GM12865 (cell line): ENCODE results near the gene SLC35E1.
A peak's percentile ranks its signal among the peaks of the same experiment; 100 is the strongest.

Experiments
- DNase-seq: peaks from one replicate; pipeline ENCODE4 v3.0.0; 2010; ENCODE audit warnings: low read depth
- H3K4me3 ChIP-seq: 2 replicates; pipeline ENCODE4 v1.5.1; 2011; ENCODE audit warnings: mild to moderate bottlenecking, low read depth, low read length, control low read depth
- CTCF ChIP-seq: IDR thresholded peaks from 2 replicates; pipeline ENCODE4 v1.5.1; 2011; ENCODE audit warnings: low read length, control low read depth, low read depth, inconsistent platforms; ENCODE audit not compliant: insufficient read depth; ENCODE audit errors: missing control alignments

Gene SLC35E1

DNA sequence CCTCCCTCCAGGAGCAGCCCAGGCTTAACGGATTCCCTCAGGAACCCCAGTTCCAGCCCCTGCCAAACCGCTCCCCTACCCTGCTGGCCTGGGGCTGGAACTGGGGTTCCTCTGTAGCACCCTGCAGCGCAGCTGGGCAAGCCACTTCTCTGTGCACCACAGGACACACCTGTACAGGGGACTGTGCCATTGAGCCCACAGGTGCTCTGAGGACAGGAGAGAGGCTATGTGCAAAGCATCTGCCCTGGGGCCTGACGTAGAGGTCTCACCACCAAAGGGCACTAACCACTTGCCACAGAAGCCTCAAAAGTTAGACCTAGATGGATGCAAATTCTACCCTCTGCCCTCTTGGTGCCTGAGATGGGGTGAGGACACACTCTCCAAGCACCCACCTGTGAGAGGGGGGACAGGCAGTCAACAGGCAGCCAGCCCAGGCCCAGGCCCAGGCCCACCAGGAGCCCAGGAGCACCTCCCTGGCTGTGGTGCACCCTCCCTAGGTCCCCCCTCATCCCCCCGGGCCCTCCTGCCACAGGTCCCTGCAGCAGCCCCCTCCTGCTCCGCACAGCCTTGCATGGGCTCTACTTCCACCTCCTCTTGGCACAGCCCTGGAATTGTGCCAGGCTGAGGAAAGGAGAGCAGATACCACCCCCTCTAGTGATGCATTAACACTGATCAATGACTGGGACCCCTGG is 27.6 kb upstream of the SLC35E1 start:
- no peak overlapping the region for H3K4me3 ChIP-seq
- no peak for DNase-seq
- TF ChIP-seq CTCF: no peak

DNA sequence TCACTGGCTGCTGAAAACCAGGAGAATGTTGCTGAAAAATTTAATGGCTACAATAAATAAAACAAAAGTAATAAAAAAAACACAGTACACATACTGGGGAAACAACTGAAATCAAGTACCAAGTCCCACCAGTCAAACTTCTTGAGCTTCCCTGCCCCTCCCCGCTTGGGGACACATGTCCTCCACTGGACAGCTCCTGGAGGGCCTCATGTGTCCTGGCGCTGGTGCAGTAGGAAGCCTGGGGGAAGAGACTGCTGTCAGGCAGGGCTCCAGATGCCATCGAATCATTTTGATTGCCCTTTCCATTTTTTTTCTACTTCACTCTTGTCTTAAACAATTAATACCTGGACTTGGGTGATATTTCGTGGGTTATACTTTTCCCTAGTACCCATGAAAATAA is 26.6 kb upstream of the SLC35E1 start:
- TF ChIP-seq CTCF: no peak
- no peak overlapping the region for H3K4me3 ChIP-seq

DNA sequence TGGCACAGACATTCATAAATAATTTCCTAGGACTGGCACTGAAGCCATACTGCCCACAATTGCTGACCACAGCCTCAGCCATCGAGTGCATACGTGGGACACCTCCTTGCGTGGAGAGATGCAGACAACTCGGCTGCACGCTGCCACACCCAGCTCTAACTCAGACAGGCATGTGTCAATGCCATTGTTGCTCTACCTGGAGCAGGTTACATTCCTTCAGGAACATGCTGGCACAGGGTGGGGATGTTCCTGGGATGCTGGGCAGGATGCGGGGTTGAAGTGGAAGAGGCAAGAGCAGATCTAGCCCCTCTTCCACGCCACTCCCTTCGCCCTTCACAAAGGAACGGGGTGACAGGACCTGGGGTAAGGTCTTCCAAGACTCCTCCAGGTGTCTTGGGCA is 24.2 kb upstream of the SLC35E1 start:
- DNase-seq: no peak
- TF ChIP-seq CTCF: no peak
- H3K4me3 ChIP-seq: no peak overlapping the region

More for the DNA sequence above, 26.6 kb upstream of the SLC35E1 start:
- DNase-seq: no peak

- peak overlapping the region; percentile 27 for H3K4me3 ChIP-seq
- TF ChIP-seq CTCF: no peak
- DNase-seq: no peak
Observed at GRCh38 chr19:16595097-16595496, 22.9 kb upstream of the SLC35E1 start.

DNA sequence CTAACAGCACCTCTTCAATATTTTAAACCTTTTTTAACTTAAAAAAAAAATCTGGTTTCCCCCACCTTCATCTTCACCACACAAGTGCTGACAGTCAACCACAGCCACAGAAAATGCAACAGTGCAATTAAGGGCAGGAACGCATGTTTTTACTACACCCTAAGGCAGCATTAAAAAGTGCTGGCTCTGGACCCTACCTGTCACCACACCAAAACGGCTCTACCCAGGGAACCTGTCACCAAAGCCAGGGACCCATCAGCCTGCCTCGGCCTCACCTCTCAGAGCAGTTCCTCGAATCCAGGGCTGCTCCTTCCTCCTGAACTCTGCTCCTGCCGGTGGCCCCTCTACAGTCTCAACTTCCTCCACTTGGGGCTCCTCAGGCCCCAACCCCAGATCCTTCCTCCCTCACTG is 22.5 kb upstream of the SLC35E1 start:
- peak overlapping the region; percentile 27 for H3K4me3 ChIP-seq
- peak; percentile 4 for TF ChIP-seq CTCF
- DNase-seq: peak; percentile 67

DNA sequence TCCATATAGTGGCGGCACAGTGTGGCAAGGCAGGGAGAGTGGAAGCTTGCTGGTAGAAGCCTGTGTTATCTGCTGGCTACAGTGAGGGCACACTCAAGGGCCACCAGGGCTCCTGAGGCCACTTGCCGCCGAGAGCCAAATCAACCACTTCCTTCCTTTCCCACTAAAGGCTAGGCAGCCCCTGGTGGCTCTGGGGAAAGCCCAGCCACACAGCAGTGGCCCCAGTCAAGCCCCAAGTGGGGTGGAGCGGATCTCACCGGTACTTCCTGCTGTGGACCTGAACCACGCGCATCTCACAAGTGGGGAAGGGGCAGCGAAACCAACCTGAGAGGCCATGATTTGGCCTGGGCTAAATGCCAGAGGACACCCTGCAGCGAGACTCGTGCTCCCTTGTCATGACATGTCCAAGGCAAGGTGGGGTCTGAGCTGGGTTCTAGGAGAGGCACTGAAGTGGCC is 21.9 kb upstream of the SLC35E1 start:
- TF ChIP-seq CTCF: no peak
- H3K4me3 ChIP-seq: peak overlapping the region; percentile 27
- DNase-seq: peak; percentile 82

GRCh38 chr19:16593181-16593580 is 21.0 kb upstream of the SLC35E1 start:
- TF ChIP-seq CTCF: no peak
- H3K4me3 ChIP-seq: no peak overlapping the region
- peak; percentile 32 for DNase-seq
